ENCODE results near the gene BMAL1. TPM values are rescaled to one million over a fixed set of nuclear protein-coding genes. Genes with fewer than 3 reads are reported as not detected.

BMAL1 gene
- total RNA-seq, 1 donor from 2014 or later = 22.8 TPM

GRCh38 chr11:13260963-13261588, 16.5 kb upstream of the BMAL1 start:
- intact Hi-C loops (cut with micrococcal nuclease) = no loop called here

GRCh38 chr11:13261591-13262061, 16.0 kb upstream of the BMAL1 start:
- intact Hi-C loops (cut with micrococcal nuclease) = no loop called here

DNA sequence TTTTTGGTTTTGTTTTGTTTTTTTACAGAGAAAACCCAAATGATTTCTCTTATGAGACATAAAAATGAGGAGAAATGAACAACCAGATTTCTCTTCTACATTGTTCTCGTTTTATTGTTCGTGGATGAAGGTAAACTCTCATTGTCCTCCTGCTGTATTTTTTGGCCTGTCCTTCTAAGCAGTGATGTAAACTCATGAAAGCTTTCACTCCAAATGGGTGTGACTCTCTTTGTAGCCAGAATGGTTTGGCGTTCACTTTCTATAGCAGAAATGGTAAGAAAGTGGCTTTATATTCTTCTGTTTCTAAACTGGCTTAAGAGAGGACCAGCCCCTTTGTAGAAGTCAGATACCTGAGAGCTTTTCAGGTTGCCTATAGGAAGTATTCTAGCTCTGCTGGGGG, 15.5 kb upstream of the BMAL1 start:
- intact Hi-C loops (cut with micrococcal nuclease) = no loop called here

GRCh38 chr11:13268791-13269190, 8.8 kb upstream of the BMAL1 start:
- intact Hi-C loops (cut with micrococcal nuclease) = no loop called here

DNA sequence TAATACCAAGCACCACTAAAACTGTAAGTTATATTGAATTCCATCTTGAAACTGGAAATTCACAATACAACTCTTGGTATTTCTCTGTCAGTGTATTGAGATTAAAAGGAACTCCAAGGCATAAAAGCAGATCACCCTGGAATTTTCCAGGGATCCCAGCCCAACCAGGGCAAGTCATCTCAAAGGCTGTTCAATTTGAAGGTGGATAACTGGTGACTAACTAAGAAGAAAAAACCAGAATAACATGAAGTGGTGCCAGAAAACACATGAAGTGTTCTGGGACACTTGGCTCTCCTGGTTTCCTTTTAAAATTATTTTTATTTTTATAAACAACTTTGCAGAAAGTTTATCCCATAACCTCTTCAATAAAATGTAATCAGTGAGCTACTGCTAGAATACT, 7.8 kb upstream of the BMAL1 start:
- intact Hi-C loops (cut with micrococcal nuclease) = loop anchor here (10.0 kb wide), 1 partner anchor 595 kb away; the partner anchor contains the start of gene TEAD1

GRCh38 chr11:13271060-13271693, 6.4 kb upstream of the BMAL1 start:
- intact Hi-C loops (cut with micrococcal nuclease) = loop anchor here (10.0 kb wide), 1 partner anchor 596 kb away; the partner anchor contains the start of gene TEAD1

GRCh38 chr11:13276454-13276831, 1.1 kb upstream of the BMAL1 start:
- intact Hi-C loops (cut with micrococcal nuclease) = loop anchor here (2.0 to 10.0 kb wide), 4 partner anchors 391 to 1434 kb away; partner anchors contain the start of genes FAR1, RRAS2, TEAD1 and USP47

GRCh38 chr11:13276832-13277767, 490 bp upstream of the BMAL1 start:
- intact Hi-C loops (cut with micrococcal nuclease) = loop anchor here (1.0 to 10.0 kb wide), 7 partner anchors 69 to 1435 kb away; partner anchors contain the start of genes BTBD10, FAR1, RRAS2 and TEAD1

- intact Hi-C loops (cut with micrococcal nuclease) = loop anchor here (1.0 to 10.0 kb wide), 4 partner anchors 56 to 1437 kb away; partner anchors contain the start of genes FAR1, TEAD1 and USP47
Measured at GRCh38 chr11:13278609-13279486, 1.3 kb downstream of the BMAL1 start.

DNA sequence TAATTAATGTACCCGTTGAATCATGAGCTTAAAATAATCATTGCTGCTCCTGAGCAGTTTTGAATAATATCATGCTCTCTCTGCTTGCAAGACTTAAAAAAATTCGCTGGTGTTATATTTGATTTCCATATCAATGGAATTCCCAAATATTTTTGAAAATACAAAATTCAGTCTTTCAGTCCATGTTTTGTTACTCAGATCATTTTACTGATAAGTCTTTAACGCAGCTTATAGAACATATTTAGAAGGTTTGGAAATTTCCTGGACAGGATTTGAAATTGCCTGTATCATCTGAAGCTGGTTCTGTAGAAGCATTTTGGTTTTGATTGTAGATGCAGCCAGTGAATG, 1.9 kb downstream of the BMAL1 start:
- intact Hi-C loops (cut with micrococcal nuclease) = loop anchor here (5.0 to 10.0 kb wide), 3 partner anchors 388 to 1437 kb away; partner anchors contain the start of genes FAR1, TEAD1 and USP47

GRCh38 chr11:13280092-13280722, 2.6 kb downstream of the BMAL1 start:
- intact Hi-C loops (cut with micrococcal nuclease) = no loop called here

DNA sequence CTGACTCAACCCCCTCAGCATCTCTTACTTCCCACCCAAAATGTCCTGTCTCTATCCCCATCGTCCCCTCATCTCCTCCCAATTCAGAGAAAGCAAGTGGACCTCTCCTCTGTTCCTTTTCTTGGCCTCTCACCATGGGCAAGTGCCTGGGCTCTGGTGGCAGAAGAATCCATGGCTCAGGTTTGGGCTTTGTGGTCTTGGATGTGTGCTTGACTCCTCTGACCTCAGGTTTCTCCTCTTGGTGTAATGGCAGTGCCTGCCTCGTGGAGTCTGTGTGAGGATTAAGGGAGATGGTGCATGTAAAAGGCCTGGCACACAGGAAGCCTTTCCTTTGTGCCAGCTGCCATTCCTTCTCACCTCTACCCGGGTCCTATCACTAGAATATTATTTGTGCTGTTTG, 3.2 kb downstream of the BMAL1 start:
- intact Hi-C loops (cut with micrococcal nuclease) = no loop called here

DNA sequence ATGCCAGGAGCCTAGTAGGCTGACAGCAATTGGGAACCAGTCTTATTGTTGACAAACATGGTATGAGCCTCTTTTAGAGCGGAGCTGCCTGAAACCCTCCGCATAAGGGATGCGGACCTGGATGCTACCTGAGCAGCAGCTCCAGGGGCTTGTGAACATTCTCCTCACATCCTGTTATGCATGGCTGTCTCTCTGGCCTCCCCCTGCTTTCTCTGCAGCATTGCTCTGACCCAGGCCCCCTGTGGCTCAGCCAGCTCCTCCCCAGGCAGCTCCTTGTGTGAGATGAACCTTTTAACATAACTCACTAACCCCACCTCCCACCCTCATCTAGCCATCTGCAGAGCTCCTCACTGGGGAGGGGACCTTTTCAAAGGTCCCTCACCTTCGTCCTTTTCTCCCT, 6.0 kb downstream of the BMAL1 start:
- intact Hi-C loops (cut with micrococcal nuclease) = no loop called here

- intact Hi-C loops (cut with micrococcal nuclease) = no loop called here
Measured at GRCh38 chr11:13284776-13285588, 7.4 kb downstream of the BMAL1 start.

DNA sequence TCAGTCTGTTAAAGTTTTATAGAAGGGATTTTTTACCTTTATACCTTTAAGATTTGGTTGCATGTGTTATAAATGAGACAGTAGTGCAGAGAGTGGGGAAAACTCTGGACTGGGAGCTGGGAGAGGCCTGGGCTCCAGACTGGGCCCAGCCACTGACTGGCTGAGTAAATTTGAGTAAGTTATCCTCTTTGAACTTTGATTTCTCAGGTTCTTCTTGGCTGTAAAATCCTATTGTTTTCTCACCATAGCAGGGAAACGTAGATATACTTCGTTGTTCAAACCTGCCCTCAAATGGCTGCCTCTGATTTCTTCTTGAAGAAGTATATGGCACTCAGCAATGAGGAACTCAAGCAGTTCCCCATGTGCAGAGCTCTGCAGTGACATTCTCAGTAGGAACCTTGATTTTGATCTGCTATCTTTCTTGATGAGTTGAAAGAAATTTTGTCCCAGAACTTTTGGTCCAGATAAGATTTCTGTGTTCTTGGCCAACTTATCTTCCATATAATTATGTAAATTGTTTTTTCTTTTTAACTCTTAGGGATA, 8.8 kb downstream of the BMAL1 start:
- intact Hi-C loops (cut with micrococcal nuclease) = no loop called here

DNA sequence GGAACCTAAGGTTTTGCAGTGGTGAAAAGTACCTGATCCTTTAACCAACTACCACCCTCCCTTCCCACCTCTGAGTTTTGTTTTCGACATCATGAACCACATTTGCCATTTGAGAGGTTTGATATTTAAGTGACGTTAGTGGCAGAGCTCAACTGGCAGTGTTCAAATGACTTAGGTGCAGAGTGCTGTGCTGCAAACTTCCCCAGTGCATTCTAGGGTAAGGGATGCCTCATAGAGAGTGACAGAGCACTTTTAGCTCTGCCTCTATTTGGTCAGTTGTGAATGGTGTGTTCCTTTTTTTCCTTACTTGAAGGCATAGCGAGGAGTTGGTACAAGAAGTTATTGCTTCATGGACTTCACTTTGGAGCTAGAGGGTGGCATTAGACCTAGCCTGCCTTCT, 9.4 kb downstream of the BMAL1 start:
- intact Hi-C loops (cut with micrococcal nuclease) = no loop called here

GRCh38 chr11:13287681-13288080, 10.1 kb downstream of the BMAL1 start:
- intact Hi-C loops (cut with micrococcal nuclease) = no loop called here

- intact Hi-C loops (cut with micrococcal nuclease) = no loop called here
Measured at GRCh38 chr11:13288375-13289029, 10.9 kb downstream of the BMAL1 start.
